ENCODE data around the gene COPG2. TPM values are rescaled to one million over a fixed set of nuclear protein-coding genes. Genes with fewer than 3 reads are reported as not detected.

The COPG2 gene
- total RNA-seq, 2 donors from 2014 or later = 74.3 to 76.3 TPM

DNA sequence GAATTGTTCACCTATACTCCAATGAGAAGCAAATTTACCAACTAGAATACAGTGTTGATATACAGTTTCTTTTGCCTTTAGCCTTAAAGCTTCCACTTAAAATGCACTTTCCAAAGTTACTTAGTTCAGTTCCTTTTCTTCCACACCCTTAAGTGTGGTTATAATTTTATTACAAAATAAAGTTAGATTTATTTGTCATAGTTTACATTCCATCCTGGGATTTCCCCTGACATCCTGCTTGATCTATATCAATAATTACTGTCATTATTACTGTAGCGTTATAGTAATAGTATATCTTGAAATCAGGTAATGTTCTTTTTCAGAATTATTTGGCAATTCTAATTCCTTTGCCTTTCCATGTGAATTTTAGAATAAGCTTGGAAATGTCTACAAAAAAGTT is 199.9 kb downstream of the COPG2 start:
- Mint-ChIP-seq H3K36me3 (ENCODE audit: low read depth) (no peaks in the 10 kb centered on the region), H3K27ac (no peak overlapping the region), H3K27me3 (ENCODE audit: insufficient read depth) (peaks cover 3% of the 10 kb centered on the region), H3K9me3 (peaks cover 2% of the 10 kb centered on the region), H3K4me1 (peaks cover 3% of the 10 kb centered on the region), H3K4me3 (no peak overlapping the region)
- H3K27me3 ChIP-seq (ENCODE audit: control insufficient read depth, insufficient read depth, low read length, poor library complexity, severe bottlenecking) = no peaks in the 10 kb centered on the region
- H3K4me1 ChIP-seq (ENCODE audit: control insufficient read depth, insufficient read depth, low read length) = no peaks in the 10 kb centered on the region
- TF ChIP-seq, protein P1, sequence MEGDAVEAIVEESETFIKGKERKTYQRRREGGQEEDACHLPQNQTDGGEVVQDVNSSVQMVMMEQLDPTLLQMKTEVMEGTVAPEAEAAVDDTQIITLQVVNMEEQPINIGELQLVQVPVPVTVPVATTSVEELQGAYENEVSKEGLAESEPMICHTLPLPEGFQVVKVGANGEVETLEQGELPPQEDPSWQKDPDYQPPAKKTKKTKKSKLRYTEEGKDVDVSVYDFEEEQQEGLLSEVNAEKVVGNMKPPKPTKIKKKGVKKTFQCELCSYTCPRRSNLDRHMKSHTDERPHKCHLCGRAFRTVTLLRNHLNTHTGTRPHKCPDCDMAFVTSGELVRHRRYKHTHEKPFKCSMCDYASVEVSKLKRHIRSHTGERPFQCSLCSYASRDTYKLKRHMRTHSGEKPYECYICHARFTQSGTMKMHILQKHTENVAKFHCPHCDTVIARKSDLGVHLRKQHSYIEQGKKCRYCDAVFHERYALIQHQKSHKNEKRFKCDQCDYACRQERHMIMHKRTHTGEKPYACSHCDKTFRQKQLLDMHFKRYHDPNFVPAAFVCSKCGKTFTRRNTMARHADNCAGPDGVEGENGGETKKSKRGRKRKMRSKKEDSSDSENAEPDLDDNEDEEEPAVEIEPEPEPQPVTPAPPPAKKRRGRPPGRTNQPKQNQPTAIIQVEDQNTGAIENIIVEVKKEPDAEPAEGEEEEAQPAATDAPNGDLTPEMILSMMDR (conservative IDR thresholded peaks at IDR 0.05) = no peak
- no peaks in the 10 kb centered on the region for H3K9me3 ChIP-seq (ENCODE audit: control insufficient read depth, low read length)
- H3K27ac ChIP-seq (ENCODE audit: low read depth, low read length) = no peak overlapping the region
- H3K36me3 ChIP-seq (ENCODE audit: control insufficient read depth, insufficient read depth, low read length) = no peaks in the 10 kb centered on the region
- WGBS, 2 experiments (ENCODE audit: insufficient coverage in 1 of 2, insufficient read length in 1 of 2) = 83% methylated on average over 1 of the region's 1 CpG; no CpG with 5 or more reads in 1 of the 2 experiments
- no peak overlapping the region for H3K4me3 ChIP-seq (ENCODE audit: low read length)
- H3K9ac ChIP-seq (ENCODE audit: extremely low read depth, low read length, poor library complexity, severe bottlenecking) = no peak overlapping the region
- DNase-seq = no peak

DNA sequence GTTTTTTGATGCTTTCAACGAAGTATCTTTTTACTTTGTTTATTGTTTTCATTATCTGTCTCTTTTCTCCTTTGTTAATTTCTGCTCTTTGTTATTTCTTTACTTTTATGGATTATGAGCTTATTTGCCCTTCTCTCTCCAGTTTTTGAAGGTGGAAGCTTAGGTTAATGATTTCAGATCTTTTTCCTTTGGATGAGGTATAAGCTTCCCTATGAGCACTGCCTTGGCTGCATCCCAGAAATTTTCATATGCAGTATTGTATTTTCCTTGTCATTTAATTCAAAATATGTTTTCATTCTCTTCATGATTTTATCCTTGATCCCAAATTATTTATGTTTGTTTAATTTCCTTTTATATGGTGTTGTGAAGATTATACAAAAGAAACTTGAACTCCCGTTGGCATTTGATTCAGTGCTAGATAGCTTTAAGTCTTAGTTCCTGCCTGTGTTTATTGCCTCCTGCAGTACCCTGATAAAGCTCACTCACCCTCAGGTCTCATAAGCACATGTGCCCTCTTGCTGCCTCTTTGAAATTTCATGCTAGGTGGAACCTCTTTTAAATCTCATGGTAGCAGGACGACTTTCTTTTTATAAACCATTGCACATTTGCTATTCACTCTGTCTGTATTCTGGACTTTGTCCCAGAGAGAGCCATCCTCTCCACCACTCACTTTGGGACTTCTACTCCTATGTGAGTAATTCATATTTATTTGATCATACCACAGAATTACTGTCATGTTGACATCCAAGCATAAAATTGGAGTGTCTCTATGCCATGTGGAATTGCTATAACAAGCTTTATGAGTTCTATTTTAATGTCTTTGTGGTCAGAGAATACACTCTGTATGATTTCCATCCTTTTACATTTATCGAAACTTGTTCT is 204.8 kb downstream of the COPG2 start:
- TF ChIP-seq, protein P1 (conservative IDR thresholded peaks at IDR 0.05) = no peak
- Histone ChIP-seq H3K36me3 (ENCODE audit: control insufficient read depth, insufficient read depth, low read length) (no peaks in the 10 kb centered on the region), H3K4me3 (ENCODE audit: low read length) (no peak overlapping the region), H3K27me3 (ENCODE audit: control insufficient read depth, insufficient read depth, low read length, poor library complexity, severe bottlenecking) (no peaks in the 10 kb centered on the region), H3K9ac (ENCODE audit: extremely low read depth, low read length, poor library complexity, severe bottlenecking) (no peak overlapping the region), H3K27ac (ENCODE audit: low read depth, low read length) (no peak overlapping the region), H3K9me3 (ENCODE audit: control insufficient read depth, low read length) (peaks cover 17% of the 10 kb centered on the region), H3K4me1 (ENCODE audit: control insufficient read depth, insufficient read depth, low read length) (no peaks in the 10 kb centered on the region)
- Mint-ChIP-seq H3K27me3 (ENCODE audit: insufficient read depth) (peaks cover 5% of the 10 kb centered on the region), H3K36me3 (ENCODE audit: low read depth) (peaks cover 2% of the 10 kb centered on the region), H3K9me3 (peaks cover 17% of the 10 kb centered on the region), H3K4me3 (no peak overlapping the region), H3K27ac (no peak overlapping the region), H3K4me1 (no peaks in the 10 kb centered on the region)
- 89 to 100% methylated on average over 1 to 3 of the region's 4 CpGs for WGBS, 2 experiments (ENCODE audit: insufficient coverage in 1 of 2, insufficient read length in 1 of 2)
- DNase-seq = no peak

DNA sequence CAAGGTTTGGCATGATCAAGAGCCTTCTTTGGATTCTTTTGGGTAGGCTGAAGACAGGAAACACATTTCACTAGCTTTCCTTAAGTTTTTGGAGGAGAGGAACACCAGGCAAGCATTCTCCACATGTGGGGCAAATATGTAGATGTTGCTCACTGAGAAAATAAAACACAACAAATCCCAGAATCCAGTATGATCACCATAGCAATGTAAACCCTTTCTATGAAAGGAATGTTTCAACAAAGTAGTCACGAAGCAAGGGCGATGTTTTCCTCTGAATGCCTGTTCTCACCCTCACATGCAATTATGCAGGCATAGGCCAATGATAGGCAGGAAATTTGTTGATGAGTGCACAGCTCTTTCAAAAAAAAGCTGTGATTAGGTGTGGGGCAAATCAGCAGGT is 207.3 kb downstream of the COPG2 start:
- H3K9ac ChIP-seq (ENCODE audit: extremely low read depth, low read length, poor library complexity, severe bottlenecking) = no peak overlapping the region
- DNase-seq = no peak
- TF ChIP-seq, protein P1 (conservative IDR thresholded peaks at IDR 0.05) = no peak
- H3K4me1 ChIP-seq (ENCODE audit: control insufficient read depth, insufficient read depth, low read length) = no peaks in the 10 kb centered on the region
- Mint-ChIP-seq H3K4me1 (no peaks in the 10 kb centered on the region), H3K36me3 (ENCODE audit: low read depth) (peaks cover 2% of the 10 kb centered on the region), H3K27me3 (ENCODE audit: insufficient read depth) (peaks cover 4% of the 10 kb centered on the region), H3K9me3 (peaks cover 23% of the 10 kb centered on the region), H3K27ac (no peak overlapping the region), H3K4me3 (no peak overlapping the region)
- peaks cover 20% of the 10 kb centered on the region for H3K9me3 ChIP-seq (ENCODE audit: control insufficient read depth, low read length)
- H3K4me3 ChIP-seq (ENCODE audit: low read length) = no peak overlapping the region
- no peaks in the 10 kb centered on the region for H3K27me3 ChIP-seq (ENCODE audit: control insufficient read depth, insufficient read depth, low read length, poor library complexity, severe bottlenecking)
- no peak overlapping the region for H3K27ac ChIP-seq (ENCODE audit: low read depth, low read length)
- 82 to 98% methylated on average over 2 of the region's 2 CpGs for WGBS, 2 experiments (ENCODE audit: insufficient coverage in 1 of 2, insufficient read length in 1 of 2)
- H3K36me3 ChIP-seq (ENCODE audit: control insufficient read depth, insufficient read depth, low read length) = no peaks in the 10 kb centered on the region

All from endodermal cell (in vitro differentiated cells).